Raji (cell line): Measurements from ENCODE around the gene CCNY.

Source experiments
- POLR2A ChIP-seq: IDR thresholded peaks from 2 replicates; pipeline ENCODE4 v1.6.1; 2011; ENCODE audit warnings: low read depth, low read length, control low read depth; ENCODE audit not compliant: insufficient read depth

CCNY gene

DNA sequence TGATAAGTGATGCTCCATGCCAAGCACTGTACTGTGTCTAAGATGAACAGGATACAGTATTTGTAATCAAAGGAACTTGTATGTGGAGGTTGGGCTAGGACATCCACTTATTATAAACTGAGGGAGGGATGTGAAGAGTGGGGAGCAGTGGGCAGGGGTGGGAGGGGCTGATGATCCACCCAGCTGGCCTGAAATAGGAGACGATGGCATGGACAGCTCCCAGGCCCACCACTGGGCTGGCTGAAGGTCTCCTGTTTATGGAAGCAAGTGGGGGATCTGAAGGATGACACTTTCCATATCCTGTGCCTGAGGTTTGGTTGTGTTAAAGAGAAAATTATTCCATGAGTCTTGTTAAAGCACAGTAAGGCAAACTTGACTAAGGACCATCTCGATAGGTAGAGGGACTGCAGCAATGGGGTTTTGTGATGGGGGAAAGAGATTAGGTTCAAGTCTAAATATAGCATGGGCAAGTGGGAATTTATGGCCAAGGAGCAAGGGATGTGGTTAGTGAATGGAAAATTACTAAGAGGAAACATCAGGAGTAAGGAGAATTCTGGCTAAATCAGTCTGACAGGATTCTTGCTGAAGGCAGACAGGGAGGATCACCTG, 124.6 kb downstream of the CCNY start:
- no peak for TF ChIP-seq POLR2A

DNA sequence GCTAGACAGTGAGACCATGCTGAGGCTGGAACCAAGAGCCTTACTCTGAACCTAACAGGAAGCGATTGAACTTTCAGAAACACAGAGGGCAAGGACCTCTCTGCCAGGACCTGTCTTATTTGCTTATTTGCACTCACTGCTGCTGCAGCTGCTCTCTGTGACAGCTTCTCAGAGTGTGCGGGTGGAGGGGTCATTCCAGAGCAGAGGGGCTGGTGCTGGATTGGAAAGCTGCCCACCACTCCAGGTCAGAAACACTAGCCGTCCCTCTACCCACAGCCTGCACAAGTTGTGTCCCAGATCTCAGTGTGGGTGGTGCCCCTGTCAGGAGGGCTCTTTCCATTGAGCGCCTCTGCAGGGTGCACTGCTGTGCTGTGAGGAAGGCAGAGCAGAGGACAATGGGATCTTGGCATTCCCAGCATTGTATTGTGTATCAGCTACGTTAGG, 126.2 kb downstream of the CCNY start:
- TF ChIP-seq POLR2A = no peak

DNA sequence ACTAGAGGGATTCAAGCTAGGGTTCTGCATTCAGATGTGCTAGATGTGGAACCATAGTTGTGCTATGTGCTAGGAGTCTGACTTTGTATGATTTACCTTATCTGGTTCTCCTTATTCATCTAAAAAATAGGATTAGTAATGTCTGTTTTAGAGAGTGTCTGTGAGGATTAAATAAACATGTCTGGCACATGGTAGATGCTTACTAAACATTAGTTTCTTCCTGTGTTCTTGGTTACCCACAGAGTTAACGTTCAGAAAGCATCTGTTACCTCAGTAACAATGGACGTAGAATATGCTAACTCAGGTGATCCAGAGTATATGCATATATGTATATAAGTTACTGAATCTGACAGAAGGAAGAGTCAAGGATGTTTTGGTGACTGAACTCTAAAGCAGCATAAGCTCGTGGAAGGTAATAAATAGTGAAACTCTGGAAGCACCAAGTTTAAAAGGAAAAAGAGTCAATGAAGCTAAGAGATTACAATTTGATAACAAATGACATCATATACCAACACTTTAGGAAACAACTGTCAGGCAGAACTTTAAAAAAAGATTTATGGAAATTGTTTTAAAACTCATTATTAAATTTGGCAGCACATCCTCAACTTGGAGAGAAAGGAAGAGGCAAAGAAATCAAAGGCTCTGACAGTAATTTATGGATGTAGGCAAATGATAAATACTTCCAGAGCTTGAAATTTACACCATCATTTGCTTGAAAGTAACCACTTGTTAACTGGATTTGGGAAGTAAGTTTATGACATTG, 127.0 kb downstream of the CCNY start:
- TF ChIP-seq POLR2A = no peak

DNA sequence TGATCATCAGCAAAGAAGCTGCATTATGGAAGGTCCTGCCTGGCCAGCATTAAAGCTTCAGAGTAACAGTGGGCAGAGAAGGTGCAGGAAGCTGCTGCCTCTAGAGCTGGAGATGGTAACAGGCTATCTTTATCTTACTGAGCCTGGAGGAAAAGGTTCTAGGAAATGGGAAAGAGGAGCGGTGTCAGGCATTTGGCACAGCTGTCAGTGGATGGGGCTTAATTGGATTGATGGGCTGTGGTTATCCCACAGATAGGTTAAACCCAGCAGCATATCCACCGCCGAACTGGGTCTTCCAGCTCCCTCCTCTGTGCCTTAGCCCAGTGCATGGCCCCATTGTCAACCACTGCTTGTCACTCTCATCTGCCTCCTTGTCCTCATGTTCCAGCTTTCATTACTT, 127.6 kb downstream of the CCNY start:
- TF ChIP-seq POLR2A = no peak

DNA sequence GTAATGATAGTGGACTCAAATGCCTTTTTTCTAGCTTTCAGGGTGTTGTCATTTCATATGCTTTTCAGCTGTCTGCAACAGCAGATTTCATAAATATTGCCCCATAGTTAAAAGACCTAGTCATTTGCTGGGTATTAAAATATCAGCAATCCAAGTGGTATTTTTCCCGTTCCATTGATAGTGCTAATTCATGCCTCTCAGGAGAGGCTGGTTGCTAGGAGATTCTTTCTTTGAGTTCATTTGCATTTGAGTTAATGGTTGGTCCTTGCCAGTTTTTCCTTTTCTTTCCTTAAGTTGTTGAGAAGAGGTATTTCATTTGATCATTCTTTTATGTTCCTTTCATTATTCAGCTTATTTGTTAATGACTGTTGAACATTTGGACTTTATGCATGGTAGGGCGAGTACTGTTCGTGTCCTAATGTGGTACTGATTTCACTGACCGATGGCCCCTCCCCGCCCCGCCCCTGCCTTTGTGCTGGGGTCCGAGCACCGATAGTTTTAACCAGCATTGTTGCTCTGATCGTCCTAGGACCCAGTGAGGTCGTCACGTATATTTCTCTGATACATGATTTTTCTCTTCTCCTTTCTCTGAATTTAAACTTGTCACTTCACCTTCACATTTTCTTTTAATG, 128.6 kb downstream of the CCNY start:
- TF ChIP-seq POLR2A = no peak

DNA sequence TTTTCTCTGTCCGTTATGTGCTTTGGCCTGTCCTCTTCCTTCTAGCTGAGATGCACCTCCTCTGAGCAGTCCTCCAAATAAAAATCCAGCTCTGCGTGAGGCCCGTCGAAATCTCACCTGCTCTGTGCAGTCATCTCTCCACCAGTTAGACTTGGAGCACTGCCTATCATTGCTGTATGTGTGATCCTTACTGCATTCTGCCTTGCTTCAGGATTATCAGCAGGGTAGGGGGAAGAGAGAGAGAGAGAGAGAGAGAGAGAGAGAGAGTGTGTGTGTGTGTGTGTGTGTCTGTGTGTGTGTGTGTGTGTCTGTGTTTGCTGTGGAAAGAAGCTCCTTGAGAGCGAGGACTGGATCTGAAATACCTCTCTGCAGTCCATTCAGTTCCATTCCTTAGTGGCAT, 129.4 kb downstream of the CCNY start:
- TF ChIP-seq POLR2A = no peak

DNA sequence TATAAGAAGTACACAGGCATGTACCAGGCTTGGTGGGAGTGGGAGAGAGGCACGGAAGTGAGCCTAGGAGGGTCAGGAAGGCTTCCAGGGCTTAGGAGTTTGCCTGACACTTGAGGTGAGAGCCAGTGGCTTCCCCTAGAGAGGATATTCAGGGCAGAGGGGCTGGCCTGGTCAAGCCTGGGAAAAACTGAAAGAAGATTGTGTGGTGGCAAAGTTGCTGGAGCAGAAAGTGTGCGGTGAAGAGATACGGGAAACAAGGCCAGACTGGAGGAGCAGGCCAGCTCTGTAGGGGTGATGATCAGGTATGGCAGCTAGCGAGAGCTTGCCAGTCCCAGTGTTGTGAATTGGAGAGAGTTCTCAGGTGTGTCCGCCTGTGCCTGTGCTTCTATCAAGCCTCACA, 129.9 kb downstream of the CCNY start:
- no peak for TF ChIP-seq POLR2A

DNA sequence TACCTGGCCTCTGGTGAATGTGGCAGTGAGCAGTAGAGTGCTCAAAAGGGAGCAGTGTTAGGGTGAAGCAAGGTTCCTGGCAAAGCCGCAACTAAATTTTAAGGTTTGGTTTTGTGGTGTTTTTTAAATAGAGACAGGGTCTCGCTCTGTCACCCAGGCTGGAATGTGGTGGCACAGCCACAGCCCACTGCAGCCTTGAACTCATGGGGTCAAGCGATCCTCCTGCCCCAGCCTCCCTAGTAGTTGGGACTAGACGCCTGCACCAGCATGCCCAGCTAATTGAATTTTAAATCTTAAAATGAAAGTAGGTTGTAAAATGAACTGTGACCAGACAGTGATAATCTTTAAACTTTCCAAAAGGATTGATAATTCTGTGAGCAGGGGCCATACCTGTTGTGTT, 130.4 kb downstream of the CCNY start:
- no peak for TF ChIP-seq POLR2A

DNA sequence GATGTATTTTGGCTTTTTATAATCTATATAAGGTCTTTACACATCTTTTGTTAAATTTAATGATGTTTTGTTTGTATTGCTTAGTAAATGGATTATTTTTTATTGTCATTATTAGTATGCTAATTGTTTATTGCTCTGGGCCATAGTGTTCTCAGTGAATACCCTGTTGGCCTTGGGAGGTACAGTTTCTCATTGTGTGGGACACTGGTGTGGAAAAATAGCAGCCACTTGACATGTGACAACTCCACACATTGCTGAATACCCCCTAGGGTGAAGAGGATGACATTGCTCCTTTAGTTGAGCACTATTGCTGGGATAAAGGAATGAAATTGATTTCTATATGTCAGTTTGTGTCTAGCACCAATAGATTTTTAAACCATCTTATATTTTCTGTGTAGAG, 130.9 kb downstream of the CCNY start:
- no peak for TF ChIP-seq POLR2A

DNA sequence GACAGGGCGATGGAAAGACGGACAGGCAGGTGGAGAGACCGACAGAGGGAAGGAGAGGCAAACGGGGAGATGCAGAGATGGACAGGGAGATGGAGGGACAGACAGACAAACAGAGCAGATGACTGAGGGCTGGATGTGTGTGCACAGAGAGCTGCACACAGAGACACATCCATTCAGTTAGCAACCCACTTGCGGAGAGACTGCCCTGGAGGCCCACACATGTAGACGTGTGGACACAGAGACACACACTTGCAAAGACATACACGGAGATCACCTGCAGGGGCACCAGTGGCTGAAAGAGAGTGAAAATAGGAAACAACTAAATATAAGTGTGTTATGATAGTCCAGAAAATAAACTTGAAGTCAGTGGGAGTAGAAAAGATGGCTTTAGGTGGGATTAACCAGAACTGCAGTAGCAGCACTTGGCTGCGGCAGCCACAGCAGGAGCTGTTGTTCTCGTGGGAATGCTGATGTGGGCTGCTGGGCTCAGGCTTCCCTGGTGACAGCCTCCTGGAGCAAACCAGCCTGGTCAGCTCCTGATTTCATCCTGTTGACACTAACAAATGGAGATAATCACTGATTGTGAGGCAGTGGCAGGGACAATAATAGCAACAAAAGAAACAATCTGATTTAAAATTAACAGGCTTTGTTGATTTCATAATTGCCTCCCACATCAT, 134.1 kb downstream of the CCNY start:
- no peak for TF ChIP-seq POLR2A

DNA sequence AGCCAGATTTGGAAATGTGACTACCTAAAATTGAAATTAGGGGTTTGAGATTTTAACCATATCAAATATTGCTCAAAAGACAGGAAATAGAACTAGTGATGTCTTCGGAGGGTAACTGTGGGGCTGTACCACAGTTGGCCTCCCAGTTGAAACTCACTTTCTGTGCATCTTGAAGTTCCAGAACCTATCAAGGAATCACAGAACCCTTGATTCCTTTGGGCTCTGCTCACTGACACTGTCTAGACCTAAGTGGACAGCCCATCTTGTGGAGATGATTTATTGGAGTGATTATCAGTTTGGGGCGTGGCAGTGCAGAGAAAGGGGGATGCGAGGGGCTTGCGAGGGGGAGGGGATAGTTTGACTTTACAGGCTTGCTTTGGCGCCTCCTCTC, 134.6 kb downstream of the CCNY start:
- no peak for TF ChIP-seq POLR2A

DNA sequence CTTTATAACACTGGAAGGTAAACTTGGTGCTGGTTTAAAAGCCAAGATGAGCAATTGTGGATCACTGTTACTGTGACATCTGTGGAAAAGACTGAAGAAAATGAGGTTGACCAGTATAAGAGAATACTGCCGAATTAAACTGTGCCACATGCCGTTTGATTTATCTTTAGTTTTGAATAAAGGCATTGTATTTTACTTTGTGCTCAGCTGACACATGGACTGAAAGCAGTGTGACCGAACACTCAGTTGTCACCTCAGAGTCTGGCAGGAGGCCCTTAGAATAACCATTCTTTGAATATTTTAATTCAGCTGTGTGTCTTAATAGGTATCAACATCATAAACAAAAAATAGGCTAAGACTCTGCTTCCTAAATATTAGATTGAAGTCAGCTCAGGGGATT, 135.1 kb downstream of the CCNY start:
- no peak for TF ChIP-seq POLR2A

DNA sequence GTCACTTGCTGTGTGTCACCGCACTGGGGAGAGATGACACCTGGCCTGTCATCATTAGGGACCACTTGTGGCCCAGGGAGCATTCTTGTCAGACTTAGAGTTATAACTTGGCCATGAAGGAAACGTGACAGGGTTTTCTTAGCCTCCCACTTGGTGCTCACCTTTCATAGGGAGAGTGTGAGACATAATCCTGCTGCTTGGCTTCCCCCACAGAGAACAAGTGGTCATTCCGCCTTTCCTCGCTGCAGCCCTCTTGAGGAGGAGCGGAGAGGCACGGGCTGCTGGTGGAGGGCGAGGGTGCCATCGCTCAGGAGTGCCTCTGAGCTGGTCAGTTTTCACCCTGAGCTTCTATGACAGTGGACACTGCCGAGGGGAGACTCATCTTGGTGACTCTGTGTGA, 143.8 kb downstream of the CCNY start:
- TF ChIP-seq POLR2A = no peak

DNA sequence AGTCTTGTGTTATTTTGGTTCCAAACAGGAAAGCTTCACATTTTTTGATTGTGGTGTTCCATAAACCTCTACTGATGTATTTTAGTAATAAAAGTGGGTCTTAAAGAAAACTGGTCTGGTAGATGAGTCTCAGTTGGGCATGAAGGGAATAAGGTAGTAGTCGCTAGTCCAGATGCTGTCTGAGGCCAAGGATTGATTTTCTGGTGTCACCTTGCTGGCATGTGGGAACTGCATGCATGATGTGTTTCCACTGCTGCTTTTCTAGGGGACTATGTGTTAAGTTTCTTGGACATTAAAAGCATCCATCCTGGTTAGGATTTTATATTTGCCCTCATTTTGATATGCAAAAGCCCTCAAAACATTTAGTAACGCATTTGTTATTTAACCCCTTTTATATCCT, 145.1 kb downstream of the CCNY start:
- TF ChIP-seq POLR2A = no peak

DNA sequence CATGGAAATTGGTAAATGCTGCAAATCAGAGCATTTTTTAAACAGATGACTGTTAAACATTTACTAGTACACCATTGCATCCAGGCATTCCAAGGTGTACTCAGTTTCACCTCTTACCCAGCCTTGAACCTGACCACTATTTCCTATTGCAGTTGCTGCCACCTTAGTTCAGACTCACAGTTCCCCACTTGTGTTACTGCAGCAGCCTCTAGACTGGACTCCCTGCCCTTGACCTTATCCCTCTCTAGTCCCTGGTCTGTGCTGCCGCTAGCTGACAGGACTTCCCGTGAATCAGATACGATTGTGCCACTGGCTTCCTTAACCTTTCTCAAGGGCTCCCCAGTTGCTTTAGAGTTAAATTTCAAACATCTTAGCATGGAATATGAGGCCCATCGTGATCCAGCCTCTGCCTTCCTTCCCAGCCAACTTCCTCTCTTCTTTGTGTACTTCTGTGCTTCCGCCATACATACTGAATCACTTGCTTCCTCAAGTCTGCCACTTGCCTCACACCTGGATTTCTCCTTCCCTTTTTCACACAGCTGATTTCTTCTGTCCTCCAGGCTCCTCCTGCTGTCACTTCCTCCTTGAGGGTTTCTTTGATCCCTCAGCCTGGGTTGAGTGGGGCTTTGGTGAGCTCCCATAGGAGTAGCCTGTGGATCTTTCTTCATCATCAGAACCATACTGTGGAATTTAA, 150.1 kb downstream of the CCNY start:
- no peak for TF ChIP-seq POLR2A
